PC-3 (cell line): Measurements from ENCODE around the gene SLC22A14. TPM values are rescaled to one million over a fixed set of nuclear protein-coding genes. Genes with fewer than 3 reads are reported as not detected.

Source experiments
- ATAC-seq: fragments of 200-7000 bp; cut with Tn5 transposase; 2 replicates; pipeline ENCODE4 v1.9.1; 2020; ENCODE audit warnings: mild to moderate bottlenecking, moderate library complexity
- BruUV-seq: library from RNA; stranded (reverse); fragments of 400-500 nt; replicated peaks from 2 replicates; lab custom pipeline; 2021; lab: Mats Ljungman, UMichigan
- CTCF ChIA-PET: fragments of 300-600 bp; sonication (Branson Sonifier 250); formaldehyde crosslinking; loops from one replicate; lab custom pipeline; 2022; ENCODE audit warnings: antibody characterized with exemption; lab: Charles Lee
- POLR2A ChIA-PET: fragments of 300-600 bp; sonication (Branson Sonifier 250); formaldehyde crosslinking; loops from one replicate; lab custom pipeline; 2022; ENCODE audit warnings: antibody characterized with exemption; ENCODE audit not compliant: unreplicated experiment; lab: Charles Lee
- DNase-seq: peaks from one replicate; pipeline ENCODE4 v3.0.0-alpha.2; 2015
- H2AFZ ChIP-seq: fragments of 300-600 bp; sonication (generic); 2 replicates; pipeline ENCODE4 v1.6.0; 2016; ENCODE audit warnings: antibody characterized with exemption, low read length
- H3F3A ChIP-seq: fragments of 300-600 bp; sonication (generic); one replicate; pipeline ENCODE4 v1.6.0; 2017; ENCODE audit warnings: antibody characterized with exemption, low read length, control low read depth, mild to moderate bottlenecking; ENCODE audit not compliant: unreplicated experiment
- H3K27ac ChIP-seq: fragments of 300-600 bp; sonication (generic); 2 replicates; pipeline ENCODE4 v1.5.1; 2016; ENCODE audit warnings: mild to moderate bottlenecking, low read length
- H3K27me3 ChIP-seq: fragments of 300-600 bp; sonication (generic); 2 replicates; pipeline ENCODE4 v1.6.1; 2016; ENCODE audit warnings: low read length, mixed read lengths
- H3K36me3 ChIP-seq: fragments of 300-600 bp; sonication (generic); 2 replicates; pipeline ENCODE4 v1.6.1; 2016; ENCODE audit warnings: low read depth, mixed run types, low read length, mixed read lengths
- H3K4me1 ChIP-seq: fragments of 300-600 bp; sonication (generic); 2 replicates; pipeline ENCODE4 v1.5.1; 2016; ENCODE audit warnings: low read length; ENCODE audit not compliant: insufficient read depth
- H3K4me2 ChIP-seq: fragments of 300-600 bp; sonication (generic); 2 replicates; pipeline ENCODE4 v1.6.0; 2016; ENCODE audit warnings: low read length
- H3K4me3 ChIP-seq: fragments of 300-600 bp; sonication (generic); 2 replicates; pipeline ENCODE4 v1.5.1; 2016; ENCODE audit warnings: mild to moderate bottlenecking, low read length, mixed read lengths
- H3K79me2 ChIP-seq: fragments of 300-600 bp; sonication (generic); 2 replicates; pipeline ENCODE4 v1.6.1; 2017; ENCODE audit warnings: low read length, mixed read lengths
- H3K9ac ChIP-seq: fragments of 300-600 bp; sonication (generic); 2 replicates; pipeline ENCODE4 v1.6.0; 2016; ENCODE audit warnings: mild to moderate bottlenecking, low read length
- H3K9me2 ChIP-seq: fragments of 300-600 bp; sonication (generic); replicated peaks from 2 replicates; pipeline ENCODE4 v1.6.1; 2016; ENCODE audit warnings: mixed run types, low read length, mixed read lengths
- H3K9me3 ChIP-seq: fragments of 300-600 bp; sonication (generic); 2 replicates; pipeline ENCODE4 v1.6.1; 2016; ENCODE audit warnings: low read length, mixed read lengths
- H4K20me1 ChIP-seq: fragments of 300-600 bp; sonication (generic); 2 replicates; pipeline ENCODE4 v1.6.1; 2016; ENCODE audit warnings: low read length, mixed read lengths
- CTCF ChIP-seq: fragments of 300-600 bp; sonication (generic); conservative IDR thresholded peaks from 2 replicates; pipeline ENCODE4 v1.5.1; 2017; ENCODE audit warnings: antibody characterized with exemption, low read depth, mild to moderate bottlenecking, low read length
- EZH2 ChIP-seq: fragments of 300-600 bp; sonication (generic); IDR thresholded peaks from one replicate; pipeline ENCODE4 v1.6.1; 2017; ENCODE audit warnings: antibody characterized with exemption, mild to moderate bottlenecking, low read length; ENCODE audit not compliant: unreplicated experiment
- EZH2phosphoT487 ChIP-seq: fragments of 300-600 bp; sonication (generic); IDR thresholded peaks from 2 replicates; pipeline ENCODE4 v1.6.1; 2018; ENCODE audit warnings: mild to moderate bottlenecking, antibody characterized with exemption, low read length, borderline replicate concordance
- intact Hi-C: fragments of 100-400 bp; cut with micrococcal nuclease; formaldehyde crosslinking; loops from 2 replicates; pipeline ENCODE4 v1.9.0; 2023
- total RNA-seq: library from RNA; depleted of rRNA; stranded (reverse); fragments of >200 nt; gene quantifications from 2 replicates; pipeline ENCODE4 v1.2.3, GENCODE V29; 2014

The SLC22A14 gene
- total RNA-seq, 1 experiment from 2014 or later: 0.07 TPM

GRCh38 chr3:38315488-38316230, 33.6 kb downstream of the SLC22A14 start:
- Histone ChIP-seq H3K9me3 (no peaks in the 10 kb centered on the region), H3K36me3 (no peaks in the 10 kb centered on the region), H2AFZ (no peak overlapping the region), H3K27ac (no peak overlapping the region), H3K9ac (no peak overlapping the region), H3K4me2 (no peak overlapping the region), H4K20me1 (no peaks in the 10 kb centered on the region), H3K4me1 (no peaks in the 10 kb centered on the region), H3K79me2 (no peaks in the 10 kb centered on the region), H3K4me3 (no peak overlapping the region), H3K27me3 (no peaks in the 10 kb centered on the region), H3F3A (no peaks in the 10 kb centered on the region), H3K9me2 (no peaks in the 10 kb centered on the region)
- CTCF ChIA-PET: no interaction called here
- intact Hi-C loops: no loop called here
- BruUV-seq: no TSS peak
- POLR2A ChIA-PET: no interaction called here
- TF ChIP-seq EZH2phosphoT487 (no peak), EZH2 (no peak), CTCF (no peak)
- ATAC-seq (no peak), DNase-seq (no peak)

- no peaks in the 10 kb centered on the region for H3K27me3 ChIP-seq
- ATAC-seq (no peak), DNase-seq (no peak)
- H3K4me3 ChIP-seq: no peak overlapping the region
- no peaks in the 10 kb centered on the region for H3K9me2 ChIP-seq
- H3K4me1 ChIP-seq: no peaks in the 10 kb centered on the region
- no peak overlapping the region for H3K27ac ChIP-seq
- no peaks in the 10 kb centered on the region for H4K20me1 ChIP-seq
- no peaks in the 10 kb centered on the region for H3K79me2 ChIP-seq
- H3F3A ChIP-seq: no peaks in the 10 kb centered on the region
- H3K9ac ChIP-seq: no peak overlapping the region
- no TSS peak for BruUV-seq
- CTCF ChIA-PET: no interaction called here
- H3K9me3 ChIP-seq: no peaks in the 10 kb centered on the region
- TF ChIP-seq EZH2phosphoT487 (no peak), EZH2 (no peak), CTCF (no peak)
- intact Hi-C loops: no loop called here
- H3K4me2 ChIP-seq: no peak overlapping the region
- no peaks in the 10 kb centered on the region for H3K36me3 ChIP-seq
- POLR2A ChIA-PET: no interaction called here
- no peak overlapping the region for H2AFZ ChIP-seq
Measured at GRCh38 chr3:38316356-38317191, 34.5 kb downstream of the SLC22A14 start.
